Bone marrow (tissue), 2 donors: Measurements from ENCODE around the gene GCKR.
"Not testable (repeated sequence)": the region's sequence is repeated elsewhere in the genome, so short reads cannot be mapped to it uniquely, and the experiment has no call there.

ENCODE experiments used
- DNase-seq, 2 donors: peaks; one replicate each; lab custom pipeline; 2025; lab: John Stamatoyannopoulos, UW

GCKR gene

GRCh38 chr2:27518113-27518781 lies 21.6 kb downstream of the GCKR start:
- no peak for DNase-seq

- no peak for DNase-seq
These were observed 22.1 kb downstream of the GCKR start for GRCh38 chr2:27518782-27519113.

DNA sequence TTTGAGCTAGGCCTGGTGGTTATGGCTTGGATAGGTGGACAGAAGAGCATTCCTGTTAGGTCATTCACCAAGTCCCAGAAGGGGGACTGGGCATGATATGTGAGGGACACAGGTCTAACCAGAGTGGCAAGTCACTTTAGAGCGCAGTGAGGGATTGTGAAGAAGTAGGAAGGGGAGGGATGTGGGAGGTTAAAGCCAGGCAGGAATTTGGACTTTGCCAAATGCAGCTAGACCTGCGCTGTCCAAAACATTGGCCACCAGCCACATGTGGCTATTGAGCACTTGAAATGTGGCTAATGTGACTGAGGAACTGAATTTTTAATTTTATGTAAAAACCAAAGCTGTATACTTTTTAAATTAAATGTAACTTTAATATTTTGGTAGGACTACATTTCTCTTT lies 23.7 kb downstream of the GCKR start:
- no peak for DNase-seq

DNA sequence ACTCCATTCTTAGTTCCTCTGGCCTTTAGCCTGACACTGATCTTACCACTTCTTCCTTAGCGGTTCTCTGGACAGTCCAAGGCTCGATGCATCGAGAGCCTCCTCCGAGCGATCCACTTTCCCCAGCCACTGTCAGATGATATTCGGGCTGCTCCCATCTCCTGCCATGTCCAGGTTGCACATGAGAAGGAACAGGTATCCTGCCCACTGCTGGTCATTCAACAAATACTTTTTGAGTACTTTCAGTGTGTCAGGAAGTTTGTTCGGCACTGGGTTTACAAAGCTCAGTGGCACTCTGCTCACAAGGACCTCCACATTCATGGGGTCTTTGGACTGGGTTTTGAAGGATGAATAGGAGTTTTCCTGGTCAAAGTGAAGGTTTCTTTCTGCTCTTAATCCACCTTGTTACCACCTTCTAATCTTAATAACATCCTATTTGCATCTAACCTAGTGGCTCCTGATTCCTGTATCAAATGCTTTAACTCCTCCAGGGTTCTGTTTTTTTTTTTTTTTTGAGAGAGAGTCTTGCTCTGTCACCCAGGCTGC lies 25.8 kb downstream of the GCKR start:
- no peak for DNase-seq

- no peak for DNase-seq
These were observed 30.5 kb downstream of the GCKR start for GRCh38 chr2:27527182-27527581.

- DNase-seq: no peak
These were observed 35.3 kb downstream of the GCKR start for GRCh38 chr2:27531983-27532382.

DNA sequence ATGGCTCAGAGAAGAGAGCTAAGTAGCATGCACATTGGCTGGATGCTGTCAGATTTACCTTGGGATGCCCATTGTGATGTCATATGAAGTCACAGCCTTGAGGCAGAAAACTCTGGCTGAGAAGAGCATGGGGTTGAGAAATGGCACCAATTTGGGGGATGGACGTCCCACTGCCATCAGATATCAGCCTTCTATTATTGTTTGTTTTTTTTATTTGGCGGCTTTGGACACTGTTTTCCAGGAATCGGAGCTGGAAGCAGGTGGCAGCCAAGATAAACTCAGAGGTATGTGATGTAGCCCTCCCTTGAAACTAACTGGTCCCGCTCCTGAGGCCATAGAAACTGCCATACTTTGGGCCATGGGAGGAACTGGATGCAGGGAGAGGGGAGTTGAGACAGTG lies 40.6 kb downstream of the GCKR start:
- DNase-seq: no peak

- DNase-seq: not testable (repeated sequence)
These were observed 42.3 kb downstream of the GCKR start for GRCh38 chr2:27538839-27539450.

DNA sequence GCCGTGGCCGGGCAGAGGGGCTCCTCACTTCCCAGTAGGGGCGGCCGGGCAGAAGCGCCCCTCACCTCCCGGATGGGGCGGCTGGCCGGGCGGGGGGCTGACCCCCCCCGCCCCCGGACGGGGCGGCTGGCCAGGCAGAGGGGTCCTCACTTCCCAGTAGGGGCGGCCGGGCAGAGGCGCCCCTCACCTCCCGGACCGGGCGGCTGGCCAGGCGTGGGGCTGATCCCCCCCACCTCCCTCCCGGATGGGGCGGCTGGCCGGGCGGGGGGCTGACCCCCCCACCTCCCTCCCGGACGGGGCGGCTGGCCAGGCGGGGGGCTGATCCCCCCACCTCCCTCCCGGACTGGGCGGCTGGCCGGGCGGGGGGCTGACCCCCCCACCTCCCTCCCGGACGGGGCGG lies 43.0 kb downstream of the GCKR start:
- not testable (repeated sequence) for DNase-seq

GRCh38 chr2:27544143-27544821 lies 47.6 kb downstream of the GCKR start:
- no peak for DNase-seq

DNA sequence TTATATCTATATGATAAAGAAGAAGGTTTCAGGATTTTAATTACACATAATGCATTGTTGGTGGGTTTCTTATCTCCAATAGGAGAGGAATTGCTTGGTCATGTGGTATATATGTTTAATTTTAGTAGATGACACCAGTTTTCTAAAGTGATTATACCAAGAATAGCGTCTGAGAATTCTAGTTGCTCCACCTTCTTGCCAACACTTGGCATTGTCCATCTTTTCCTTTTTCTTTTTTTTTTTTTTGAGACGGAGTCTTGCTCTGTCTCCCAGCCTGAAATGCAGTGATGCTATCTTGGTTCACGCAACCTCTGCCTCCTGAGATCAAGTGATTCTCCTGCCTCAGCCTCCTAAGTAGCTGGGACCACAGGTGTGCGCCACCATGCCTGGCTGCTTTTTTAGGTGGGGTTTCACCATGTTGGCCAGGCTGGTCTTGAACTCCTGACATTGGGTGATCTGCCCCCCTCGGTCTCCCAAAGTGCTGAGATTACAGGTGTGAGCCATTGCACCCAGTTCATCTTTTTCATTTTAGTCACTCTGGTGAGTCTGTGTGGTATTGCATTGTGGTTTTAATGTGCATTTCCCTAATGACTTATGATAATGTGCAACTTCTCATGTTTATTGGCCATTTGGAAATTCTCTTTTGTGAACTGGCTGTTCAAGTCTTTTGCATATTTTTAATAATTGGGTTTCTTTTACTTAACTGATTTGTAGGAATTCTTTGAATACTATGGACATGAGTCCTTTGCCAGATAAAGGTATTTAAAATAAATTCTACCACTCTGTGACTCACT lies 48.9 kb downstream of the GCKR start:
- DNase-seq: no peak

GRCh38 chr2:27549303-27549702 lies 52.7 kb downstream of the GCKR start:
- no peak for DNase-seq

- DNase-seq: no peak
These were observed 54.9 kb downstream of the GCKR start for GRCh38 chr2:27551514-27551913.

GRCh38 chr2:27552941-27553340 lies 56.3 kb downstream of the GCKR start:
- DNase-seq: no peak

GRCh38 chr2:27554451-27554850 lies 57.8 kb downstream of the GCKR start:
- not testable (repeated sequence) for DNase-seq

DNA sequence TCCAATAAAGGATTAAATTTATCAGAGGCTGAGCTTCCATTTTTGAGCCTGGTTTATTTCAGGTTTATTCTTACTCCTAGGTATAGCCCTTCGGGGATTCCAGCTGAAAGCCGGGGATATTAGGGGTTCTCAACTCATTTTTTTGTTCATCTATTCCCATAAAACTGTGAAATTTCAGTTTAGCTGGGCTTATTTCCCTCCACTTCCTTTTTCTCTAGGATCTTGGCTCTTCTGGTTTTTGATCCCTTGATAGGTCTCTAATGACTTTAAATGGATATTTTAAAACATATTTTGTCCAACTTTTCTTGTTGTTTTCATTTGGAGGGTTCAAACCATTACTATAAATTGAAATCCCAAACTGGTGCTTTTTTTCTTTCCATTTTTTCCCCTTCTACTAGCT lies 62.6 kb downstream of the GCKR start:
- no peak for DNase-seq

- DNase-seq: no peak
These were observed 64.4 kb downstream of the GCKR start for GRCh38 chr2:27561060-27561459.

DNA sequence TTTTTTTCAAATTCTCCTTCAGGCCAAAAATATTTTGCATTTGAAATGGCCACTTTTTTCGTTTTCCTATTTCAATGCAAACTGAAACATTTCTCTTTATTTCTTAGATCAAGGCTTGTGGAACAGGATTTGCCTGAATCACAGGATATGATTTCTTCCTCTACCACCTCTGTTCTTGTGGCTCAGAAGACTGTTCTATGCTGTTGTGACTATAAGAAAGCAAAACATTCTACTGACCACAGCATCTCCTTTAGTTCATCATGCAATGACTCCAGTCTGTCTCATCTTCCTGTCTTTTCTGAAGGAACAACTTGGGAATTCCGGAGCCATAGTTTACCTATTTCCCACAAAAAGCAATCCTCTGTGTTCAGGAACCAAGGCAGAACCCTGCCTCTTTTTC lies 70.0 kb downstream of the GCKR start:
- DNase-seq: no peak

DNA sequence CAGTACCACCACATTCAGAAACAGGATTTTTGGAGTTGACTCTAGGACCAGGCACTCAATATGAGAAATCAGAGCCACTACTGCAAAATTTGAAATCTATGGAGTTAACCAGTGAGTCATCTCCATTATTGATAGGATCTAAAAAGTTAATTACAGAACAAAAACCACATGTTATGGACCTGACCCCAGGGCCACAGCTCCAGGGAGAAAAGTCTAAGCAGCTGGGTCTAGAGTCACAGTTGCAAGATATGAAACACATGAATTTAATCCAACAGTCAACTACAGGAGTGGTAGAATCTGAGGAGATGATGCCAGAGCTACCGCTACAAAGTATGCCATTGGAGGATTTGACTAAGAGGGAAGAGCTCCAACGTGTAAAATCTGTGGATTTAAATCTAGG lies 72.8 kb downstream of the GCKR start:
- DNase-seq: no peak

DNA sequence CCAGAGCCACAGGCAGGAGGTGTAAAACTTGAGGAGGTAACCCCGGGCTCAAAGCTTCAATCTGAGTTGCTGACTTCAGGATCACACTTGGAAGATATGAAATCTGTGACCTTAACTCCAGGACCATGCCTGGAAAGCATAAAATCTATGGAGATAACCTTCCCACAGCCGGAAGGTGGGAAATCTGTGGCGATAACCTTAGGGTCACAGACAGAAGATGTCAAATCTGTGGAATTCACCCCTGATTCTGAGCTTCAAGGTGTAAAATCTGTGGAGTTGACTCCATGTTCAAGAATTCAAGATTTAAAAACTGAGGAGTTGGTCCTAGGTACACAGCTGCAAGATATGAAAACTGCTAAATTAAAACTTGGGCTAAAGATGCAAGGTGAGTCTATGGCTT lies 74.6 kb downstream of the GCKR start:
- no peak for DNase-seq

DNA sequence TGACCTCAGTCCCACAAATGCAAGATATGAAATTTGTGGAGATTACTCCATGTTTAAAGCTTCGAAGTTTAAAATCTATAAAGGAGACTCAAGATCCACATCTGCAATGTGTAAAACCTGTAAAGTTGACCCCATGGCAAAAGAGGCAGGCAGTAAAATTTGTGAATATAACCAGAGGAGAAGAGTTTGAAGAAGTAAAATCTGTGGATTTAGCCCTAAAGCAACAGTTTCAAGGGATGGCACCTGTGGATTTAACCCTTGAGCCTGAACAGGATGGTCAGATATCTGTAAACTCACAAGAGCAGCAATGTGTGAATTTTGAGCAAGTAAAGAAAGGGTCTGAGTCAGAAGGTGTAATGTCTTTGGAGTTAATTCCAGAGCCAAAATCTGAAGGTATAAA lies 75.0 kb downstream of the GCKR start:
- no peak for DNase-seq

- no peak for DNase-seq
These were observed 75.8 kb downstream of the GCKR start for GRCh38 chr2:27572439-27572838.
